CD4-positive, alpha-beta T cell treated with Interleukin-6 for 4 hours (primary cell): ENCODE data around the gene FJX1.

Source experiments
- DNase-seq: peaks from one replicate; pipeline ENCODE4 v3.0.0-alpha.2; 2020; ENCODE audit warnings: mixed read lengths

The FJX1 gene

GRCh38 chr11:35617687-35618496 is at the start of gene FJX1:
Gene FJX1 (plus strand): TSS chr11:35618460. CDS start chr11:35618637, 177 bp downstream.
- peak; percentile 31 for DNase-seq

- DNase-seq, result no peak
Measured at GRCh38 chr11:35571696-35572095, 46.6 kb upstream of the FJX1 start.

- DNase-seq, result no peak
Measured at GRCh38 chr11:35579557-35580396, 38.5 kb upstream of the FJX1 start.

- no peak for DNase-seq
Measured at GRCh38 chr11:35580397-35580781, 37.9 kb upstream of the FJX1 start.

- no peak for DNase-seq
Measured at GRCh38 chr11:35582033-35582432, 36.2 kb upstream of the FJX1 start.

GRCh38 chr11:35583126-35583525 is 35.1 kb upstream of the FJX1 start:
- no peak for DNase-seq

- DNase-seq, result no peak
Measured at GRCh38 chr11:35583843-35584242, 34.4 kb upstream of the FJX1 start.

- DNase-seq, result no peak
Measured at GRCh38 chr11:35584321-35584720, 33.9 kb upstream of the FJX1 start.

- no peak for DNase-seq
Measured at GRCh38 chr11:35585416-35585815, 32.8 kb upstream of the FJX1 start.

GRCh38 chr11:35586222-35586621 is 32.0 kb upstream of the FJX1 start:
- no peak for DNase-seq

GRCh38 chr11:35587972-35588371 is 30.3 kb upstream of the FJX1 start:
- DNase-seq, result no peak

- DNase-seq, result no peak
Measured at GRCh38 chr11:35588627-35589026, 29.6 kb upstream of the FJX1 start.

- DNase-seq, result no peak
Measured at GRCh38 chr11:35589281-35589680, 29.0 kb upstream of the FJX1 start.

GRCh38 chr11:35590412-35590811 is 27.8 kb upstream of the FJX1 start:
- DNase-seq, result no peak

GRCh38 chr11:35593143-35593542 is 25.1 kb upstream of the FJX1 start:
- DNase-seq, result no peak

GRCh38 chr11:35594680-35595079 is 23.6 kb upstream of the FJX1 start:
- DNase-seq, result no peak

- no peak for DNase-seq
Measured at GRCh38 chr11:35598254-35599125, 19.8 kb upstream of the FJX1 start.

GRCh38 chr11:35600331-35600838 is 17.9 kb upstream of the FJX1 start:
- DNase-seq, result no peak

- no peak for DNase-seq
Measured at GRCh38 chr11:35602160-35602793, 16.0 kb upstream of the FJX1 start.

- DNase-seq, result no peak
Measured at GRCh38 chr11:35602979-35603378, 15.3 kb upstream of the FJX1 start.

GRCh38 chr11:35605706-35606105 is 12.6 kb upstream of the FJX1 start:
- DNase-seq, result no peak

GRCh38 chr11:35606206-35606605 is 12.1 kb upstream of the FJX1 start:
- DNase-seq, result no peak
